Heart right ventricle (tissue), 16 donors: ENCODE measurements around the gene SDCBP2. TPM values are rescaled to one million over a fixed set of nuclear protein-coding genes. Genes with fewer than 3 reads are reported as not detected.

Experiments
- ATAC-seq, 8 donors: fragments of 200-7000 bp; cut with Tn5 transposase; one replicate each; pipeline ENCODE4 v1.9.1; 2020; ENCODE audit warnings: mild to moderate bottlenecking in 8 of 8, moderate library complexity in 8 of 8, moderate number of reproducible peaks in 1 of 8
- DNase-seq, 2 donors: peaks; one replicate each; pipeline ENCODE4 v3.0.0-alpha.2; 2020
- H3K27ac ChIP-seq, 10 donors: fragments of 200-600 bp; sonication (generic) in 2 of 10; one replicate each; pipeline versions ENCODE4 v1.5.0 to v1.8.0; 2020 to 2022; ENCODE audit warnings: mild to moderate bottlenecking in 3 of 10
- H3K27me3 ChIP-seq, 7 donors: fragments of 200-600 bp; one replicate each; pipeline ENCODE4 v1.8.0; 2021 to 2022; ENCODE audit warnings: mild to moderate bottlenecking in 2 of 7
- H3K36me3 ChIP-seq, 9 donors: fragments of 200-600 bp; sonication (generic) in 1 of 9; one replicate each; pipeline versions ENCODE4 v1.5.0 to v1.8.0; 2020 to 2022; ENCODE audit warnings: mild to moderate bottlenecking in 2 of 9
- H3K4me1 ChIP-seq, 9 donors: fragments of 200-600 bp; sonication (generic) in 1 of 9; one replicate each; pipeline versions ENCODE4 v1.5.0 to v1.8.0; 2020 to 2022; ENCODE audit warnings: mild to moderate bottlenecking in 4 of 9
- H3K4me3 ChIP-seq, 10 donors: fragments of 200-600 bp; sonication (generic) in 2 of 10; one replicate each; pipeline versions ENCODE4 v1.5.0 to v1.8.0; 2020 to 2022; ENCODE audit warnings: mild to moderate bottlenecking in 7 of 10, moderate library complexity in 2 of 10
- H3K9me3 ChIP-seq, 11 donors: fragments of 200-600 bp in 10 of 11; sonication (generic) in 2 of 11; one replicate each; pipeline versions ENCODE4 v1.5.0 to v1.8.0; 2013 to 2022; ENCODE audit warnings: mild to moderate bottlenecking in 2 of 11, control low read depth in 1 of 11, moderate library complexity in 1 of 11
- WGBS, 2 donors: extraction: QIAGEN DNeasy Blood & Tissue Kit; methylation state at CpG; one replicate each; pipeline ENCODE4 v1.1.7; 2013; ENCODE audit warnings: inconsistent platforms in 1 of 2; 5-methylcytosine and 5-hydroxymethylcytosine counted together
- intact Hi-C, 10 donors: fragments of 100-400 bp; cut with DNase I; formaldehyde crosslinking; loops; one replicate each; pipeline versions ENCODE4 v1.11.1 to v1.14.2; 2022
- polyA plus RNA-seq, 2 donors: library from polyadenylated mRNA; stranded (reverse); fragments of 200-250 nt; gene quantifications; one replicate each; pipeline ENCODE4 v1.2.3, GENCODE V29; 2013
- total RNA-seq, 10 donors: library from RNA; stranded (reverse); fragmentation: NEBNext Ultra II Directional in 3 of 10; extraction: Animal tissue kit (Norgen Biotek cat#: 25700) in 3 of 10; gene quantifications; one replicate each; pipeline versions ENCODE4 v1.2.1 to v1.2.4, GENCODE V29; 2021 to 2023
- TF ChIP-seq, protein P1 (sequence below), 9 donors: fragments of 200-600 bp; sonication (generic) in 2 of 9; IDR thresholded peaks; one replicate each; pipeline versions ENCODE4 v1.5.0 to v1.8.0; 2021 to 2022; ENCODE audit warnings: antibody characterized with exemption in 9 of 9, mild to moderate bottlenecking in 5 of 9, moderate library complexity in 1 of 9
- donor health status: Arrhythmogenic right ventricular cardiomyopathy.
- donor health status: ischemic (EF 13 %, LVEDD 7.1; RV severe dilation, severe dysfunction).
- donor health status: healthy with polysubstance abuse.
- donor health status: DM: no; HTN: yes; CAD: no.
- donor health status: DM: no; HTN: no; CAD: no.
- donor health status: ischemic (EF 25% LVEDD 6.9; RV normal size, moderate dysfunction).
- donor health status: ischemic (EF 25% LVEDD 5.7; RV mildly dilated, moderate dysfunction).
- donor health status: healthy.
- donor health status: DM: yes; HTN: yes; CAD: no.
- donor health status: Ischemic cardiomyopathy.
- donor health status: ischemic (EF 35%, LVEDD 5.7; RV mildly dilated, moderate dysfunction).
- donor health status: nonischemic (EF 11% LVEDD 7.7; RV severe dilation, severe dysfunction).
- donor health status: DM: yes; HTN: yes; CAD: no.
- donor health status: PGD.
- donor health status: ischemic (EF 29% LVEDD 5.4; RV normal size, mild dysfunction).
- donor health status: nonischemic (EF 23%, LVEDD 6.1; RV moderate dilation, normal function).

SDCBP2 gene
- total and polyA plus RNA-seq, 12 donors: 0.62 to 4.3 (median 2.0) TPM

DNA sequence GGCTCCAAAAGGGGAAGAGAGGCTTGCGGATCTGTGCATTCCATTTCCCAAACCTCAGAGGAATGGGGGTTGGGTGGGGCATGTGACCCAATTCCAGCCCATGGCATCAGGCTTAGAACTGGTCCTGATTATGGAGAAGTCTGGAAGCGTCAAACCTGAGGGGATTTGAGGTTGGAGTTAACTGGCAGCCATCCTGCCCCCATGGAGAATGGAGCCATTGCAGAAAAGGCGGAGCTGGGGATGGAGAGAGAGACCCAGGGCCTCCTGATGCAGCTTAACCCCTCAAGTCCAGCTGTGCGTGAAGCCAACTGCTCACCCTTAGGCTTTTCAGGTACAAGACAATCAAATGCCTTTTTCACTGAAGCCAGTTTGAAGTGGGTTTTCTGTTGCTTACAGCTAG, 9.9 kb upstream of the SDCBP2 start:
- DNase-seq (no peak), ATAC-seq (no peak)
- 87 to 92% methylated on average over 4 of the region's 4 CpGs for WGBS, 2 donors
- TF ChIP-seq, protein P1, sequence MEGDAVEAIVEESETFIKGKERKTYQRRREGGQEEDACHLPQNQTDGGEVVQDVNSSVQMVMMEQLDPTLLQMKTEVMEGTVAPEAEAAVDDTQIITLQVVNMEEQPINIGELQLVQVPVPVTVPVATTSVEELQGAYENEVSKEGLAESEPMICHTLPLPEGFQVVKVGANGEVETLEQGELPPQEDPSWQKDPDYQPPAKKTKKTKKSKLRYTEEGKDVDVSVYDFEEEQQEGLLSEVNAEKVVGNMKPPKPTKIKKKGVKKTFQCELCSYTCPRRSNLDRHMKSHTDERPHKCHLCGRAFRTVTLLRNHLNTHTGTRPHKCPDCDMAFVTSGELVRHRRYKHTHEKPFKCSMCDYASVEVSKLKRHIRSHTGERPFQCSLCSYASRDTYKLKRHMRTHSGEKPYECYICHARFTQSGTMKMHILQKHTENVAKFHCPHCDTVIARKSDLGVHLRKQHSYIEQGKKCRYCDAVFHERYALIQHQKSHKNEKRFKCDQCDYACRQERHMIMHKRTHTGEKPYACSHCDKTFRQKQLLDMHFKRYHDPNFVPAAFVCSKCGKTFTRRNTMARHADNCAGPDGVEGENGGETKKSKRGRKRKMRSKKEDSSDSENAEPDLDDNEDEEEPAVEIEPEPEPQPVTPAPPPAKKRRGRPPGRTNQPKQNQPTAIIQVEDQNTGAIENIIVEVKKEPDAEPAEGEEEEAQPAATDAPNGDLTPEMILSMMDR (IDR thresholded peaks at IDR 0.05): no peak
- intact Hi-C loops: loop anchor here in 2 of 10 donors (5.0 kb wide), 2 partner anchors 34 to 54 kb away; partner anchors contain the start of gene FKBP1A (in 1 of the 2)
- H3K4me1 ChIP-seq: peaks cover 12 to 47% (median 35%) of the 10 kb centered on the region in 9 donors
- H3K36me3 ChIP-seq: no peaks in the 10 kb centered on the region
- H3K4me3 ChIP-seq: no peak overlapping the region
- H3K27ac ChIP-seq: peak overlapping the region in 5 of 10 donors; percentile 68 to 89 (median 77)
- no peaks in the 10 kb centered on the region for H3K27me3 ChIP-seq
- H3K9me3 ChIP-seq: no peaks in the 10 kb centered on the region

DNA sequence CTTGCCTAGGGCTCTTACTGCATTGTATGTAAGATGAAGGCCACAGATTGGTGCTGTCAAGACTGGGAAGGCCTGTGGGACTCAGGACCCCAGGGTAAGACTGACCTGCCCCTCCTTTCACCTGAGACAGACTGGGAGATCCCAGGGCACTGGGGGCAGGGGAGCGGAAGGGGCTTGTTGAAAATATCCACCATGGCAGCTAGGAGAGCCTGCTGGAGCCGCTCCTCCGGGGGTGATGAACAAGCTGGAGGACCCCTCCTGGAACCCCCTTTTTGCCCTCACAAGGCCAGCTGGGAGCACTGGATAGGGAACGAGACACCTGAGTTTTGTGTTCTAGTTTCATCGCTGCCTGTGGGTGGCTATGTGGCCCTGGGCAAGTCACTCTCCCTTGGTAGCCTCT, 9.2 kb upstream of the SDCBP2 start:
- no peak for ATAC-seq
- Histone ChIP-seq H3K27me3 (no peaks in the 10 kb centered on the region), H3K4me1 (peaks cover 12 to 48% (median 36%) of the 10 kb centered on the region in 9 donors), H3K27ac (peak overlapping the region in 9 of 10 donors; percentile 54 to 89 (median 77)), H3K9me3 (no peaks in the 10 kb centered on the region), H3K36me3 (peaks cover 0 to 6% (median 0%) of the 10 kb centered on the region in 9 donors), H3K4me3 (no peak overlapping the region)
- intact Hi-C loops: loop anchor here in 2 of 10 donors (5.0 kb wide), 2 partner anchors 34 to 54 kb away; partner anchors contain the start of gene FKBP1A (in 1 of the 2)
- WGBS, 2 donors: 97% methylated on average over 5 of the region's 5 CpGs
- no peak for DNase-seq
- TF ChIP-seq, protein P1 (IDR thresholded peaks at IDR 0.05): no peak

DNA sequence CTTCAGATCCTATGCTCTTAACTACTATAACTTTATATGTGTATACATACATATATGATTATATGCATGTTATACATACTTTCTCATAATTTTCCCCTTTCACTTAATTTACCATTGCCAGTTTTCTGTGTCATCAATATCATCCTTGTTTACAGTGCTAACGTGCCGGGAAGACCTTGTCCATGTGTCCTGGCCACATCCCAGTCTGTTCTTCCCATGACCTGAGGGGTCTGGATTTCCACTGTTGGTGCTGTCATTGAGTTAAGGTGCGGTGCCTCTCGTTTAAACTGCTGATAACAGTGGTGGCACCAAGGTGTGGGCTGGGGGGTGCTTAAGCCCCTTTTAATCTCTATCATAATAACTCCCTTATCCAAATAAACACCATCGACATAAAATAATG, 8.5 kb upstream of the SDCBP2 start:
- Histone ChIP-seq H3K4me3 (peak overlapping the region in 1 of 10 donors; percentile 8), H3K4me1 (peaks cover 12 to 55% (median 39%) of the 10 kb centered on the region in 9 donors), H3K9me3 (no peaks in the 10 kb centered on the region), H3K27me3 (no peaks in the 10 kb centered on the region), H3K36me3 (peaks cover 0 to 10% (median 0%) of the 10 kb centered on the region in 9 donors), H3K27ac (peak overlapping the region; percentile 54 to 89 (median 76))
- no peak for ATAC-seq
- intact Hi-C loops: loop anchor here in 4 of 10 donors (2.0 to 5.0 kb wide), 3 partner anchors 35 to 55 kb away; partner anchors contain the start of gene FKBP1A (in 3 of the 4)
- TF ChIP-seq, protein P1 (IDR thresholded peaks at IDR 0.05): no peak
- DNase-seq: no peak
- 40 to 56% methylated on average over 5 of the region's 5 CpGs for WGBS, 2 donors

DNA sequence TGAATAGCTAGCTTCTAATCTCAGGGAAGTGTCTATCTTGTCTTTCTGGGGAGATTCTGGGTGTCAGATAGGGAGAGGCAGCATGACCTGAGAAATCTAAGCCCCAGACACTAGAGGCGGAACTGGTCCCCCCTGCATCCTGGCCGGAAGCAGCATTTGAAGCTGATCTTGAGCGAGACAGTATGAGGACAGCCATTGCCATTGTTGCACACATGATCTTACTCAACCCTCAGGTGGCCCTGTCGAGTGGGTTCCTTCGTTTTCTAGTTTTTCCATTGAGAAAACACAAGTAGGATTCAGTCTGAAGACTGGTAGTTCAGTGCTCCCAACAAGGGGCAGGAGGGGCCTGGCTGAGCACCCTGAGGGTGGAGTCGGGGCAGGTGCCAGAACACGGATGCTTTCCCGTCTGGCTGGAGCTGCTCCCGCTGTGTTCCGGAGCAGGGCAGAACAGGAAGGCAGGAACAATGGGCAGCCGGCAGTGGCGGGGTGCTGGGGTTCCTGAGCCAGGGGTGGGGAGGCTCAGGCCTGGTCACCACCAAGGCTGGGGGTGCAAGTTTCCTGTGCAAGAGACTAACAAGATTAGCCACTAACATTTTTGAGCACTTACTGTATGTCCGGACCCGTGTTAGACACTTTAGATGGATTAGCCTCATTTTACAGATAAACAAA, 7.9 kb upstream of the SDCBP2 start:
- no peaks in the 10 kb centered on the region for H3K9me3 ChIP-seq
- H3K4me1 ChIP-seq: peaks cover 12 to 56% (median 44%) of the 10 kb centered on the region in 9 donors
- peaks cover 0 to 13% (median 0%) of the 10 kb centered on the region in 9 donors for H3K36me3 ChIP-seq
- no peaks in the 10 kb centered on the region for H3K27me3 ChIP-seq
- TF ChIP-seq, protein P1 (IDR thresholded peaks at IDR 0.05): no peak
- H3K4me3 ChIP-seq: peak overlapping the region in 2 of 10 donors; percentile 2 to 8
- DNase-seq (peak; percentile 86 to 90), ATAC-seq (peak; percentile 87 to 97 (median 94))
- intact Hi-C loops: loop anchor here in 4 of 10 donors (2.0 to 5.0 kb wide), 3 partner anchors 35 to 56 kb away; partner anchors contain the start of gene FKBP1A (in 3 of the 4)
- 25 to 38% methylated on average over 14 of the region's 14 CpGs for WGBS, 2 donors
- H3K27ac ChIP-seq: peak overlapping the region; percentile 54 to 89 (median 78)
